ES-I3 (cell line): ENCODE measurements around the gene TTLL9.

Source experiments
- H3K36me3 ChIP-seq: 2 replicates; pipeline ENCODE4 v1.6.1; 2013; ENCODE audit warnings: mild to moderate bottlenecking, low read length, control low read depth, moderate library complexity; ENCODE audit not compliant: insufficient read depth
- H3K4me1 ChIP-seq: 2 replicates; pipeline ENCODE4 v1.6.1; 2013; ENCODE audit warnings: mild to moderate bottlenecking, control low read depth, low read length; ENCODE audit not compliant: insufficient read depth
- H3K9ac ChIP-seq: 2 replicates; pipeline ENCODE4 v1.6.1; 2013; ENCODE audit warnings: low read depth, mild to moderate bottlenecking, low read length, moderate library complexity
- H3K9me3 ChIP-seq: 2 replicates; pipeline ENCODE4 v1.6.1; 2013; ENCODE audit warnings: mild to moderate bottlenecking, low read length, moderate library complexity; ENCODE audit not compliant: control insufficient read depth, insufficient read depth

The TTLL9 gene

GRCh38 chr20:31842471-31843157 lies 27.8 kb upstream of the TTLL9 start:
- Histone ChIP-seq H3K36me3 (no peaks in the 10 kb centered on the region), H3K9me3 (no peaks in the 10 kb centered on the region), H3K9ac (no peak overlapping the region), H3K4me1 (peaks cover 37% of the 10 kb centered on the region)

GRCh38 chr20:31843288-31843687 lies 27.1 kb upstream of the TTLL9 start:
- Histone ChIP-seq H3K4me1 (peaks cover 31% of the 10 kb centered on the region), H3K9me3 (no peaks in the 10 kb centered on the region), H3K36me3 (no peaks in the 10 kb centered on the region), H3K9ac (no peak overlapping the region)

- Histone ChIP-seq H3K9me3 (no peaks in the 10 kb centered on the region), H3K4me1 (peaks cover 28% of the 10 kb centered on the region), H3K36me3 (no peaks in the 10 kb centered on the region), H3K9ac (no peak overlapping the region)
Measured at GRCh38 chr20:31843881-31844280, 26.6 kb upstream of the TTLL9 start.

GRCh38 chr20:31844737-31845299 lies 25.6 kb upstream of the TTLL9 start:
- Histone ChIP-seq H3K4me1 (peaks cover 28% of the 10 kb centered on the region), H3K9me3 (no peaks in the 10 kb centered on the region), H3K36me3 (no peaks in the 10 kb centered on the region), H3K9ac (no peak overlapping the region)

GRCh38 chr20:31845300-31845863 lies 25.1 kb upstream of the TTLL9 start, which contains the start of gene FOXS1:
Gene FOXS1, minus strand, starts transcription at chr20:31845604. Its CDS starts 62 bp downstream, at chr20:31845542.
- Histone ChIP-seq H3K36me3 (no peaks in the 10 kb centered on the region), H3K9ac (no peak within 1 kb of the TSS), H3K9me3 (no peaks in the 10 kb centered on the region), H3K4me1 (peaks cover 28% of the 10 kb centered on the region)

GRCh38 chr20:31846793-31847138 lies 23.7 kb upstream of the TTLL9 start:
- Histone ChIP-seq H3K9me3 (no peaks in the 10 kb centered on the region), H3K4me1 (peaks cover 24% of the 10 kb centered on the region), H3K36me3 (no peaks in the 10 kb centered on the region), H3K9ac (no peak overlapping the region)

- H3K4me1 ChIP-seq, result peaks cover 15% of the 10 kb centered on the region
- no peaks in the 10 kb centered on the region for H3K9me3 ChIP-seq
- H3K9ac ChIP-seq, result no peak overlapping the region
- H3K36me3 ChIP-seq, result no peaks in the 10 kb centered on the region
Measured at GRCh38 chr20:31848088-31848999, 22.1 kb upstream of the TTLL9 start.

- Histone ChIP-seq H3K9ac (no peak overlapping the region), H3K9me3 (no peaks in the 10 kb centered on the region), H3K36me3 (no peaks in the 10 kb centered on the region), H3K4me1 (peaks cover 9% of the 10 kb centered on the region)
Measured at GRCh38 chr20:31849306-31849930, 21.0 kb upstream of the TTLL9 start.

- Histone ChIP-seq H3K9ac (no peak overlapping the region), H3K9me3 (no peaks in the 10 kb centered on the region), H3K36me3 (no peaks in the 10 kb centered on the region), H3K4me1 (peaks cover 1% of the 10 kb centered on the region)
Measured at GRCh38 chr20:31851240-31851955, 19.0 kb upstream of the TTLL9 start.

GRCh38 chr20:31853481-31853880 lies 17.0 kb upstream of the TTLL9 start:
- Histone ChIP-seq H3K36me3 (no peaks in the 10 kb centered on the region), H3K4me1 (no peaks in the 10 kb centered on the region; the same call in 1 of the 2 replicates), H3K9me3 (no peaks in the 10 kb centered on the region), H3K9ac (no peak overlapping the region)

- no peaks in the 10 kb centered on the region for H3K9me3 ChIP-seq
- no peak overlapping the region for H3K9ac ChIP-seq
- H3K36me3 ChIP-seq, result no peaks in the 10 kb centered on the region
- peaks cover 5% of the 10 kb centered on the region; the same call in 1 of the 2 replicates for H3K4me1 ChIP-seq
Measured at GRCh38 chr20:31856516-31856915, 13.9 kb upstream of the TTLL9 start.

GRCh38 chr20:31857861-31858759 lies 12.3 kb upstream of the TTLL9 start:
- Histone ChIP-seq H3K36me3 (no peaks in the 10 kb centered on the region), H3K4me1 (peaks cover 5% of the 10 kb centered on the region; the same call in 1 of the 2 replicates), H3K9ac (no peak overlapping the region), H3K9me3 (no peaks in the 10 kb centered on the region)

- H3K9me3 ChIP-seq, result no peaks in the 10 kb centered on the region
- no peak overlapping the region for H3K9ac ChIP-seq
- peaks cover 5% of the 10 kb centered on the region; the same call in 1 of the 2 replicates for H3K4me1 ChIP-seq
- no peaks in the 10 kb centered on the region for H3K36me3 ChIP-seq
Measured at GRCh38 chr20:31858760-31859083, 11.7 kb upstream of the TTLL9 start.
